ENCODE data around the gene ASB18. TPM values are rescaled to one million over a fixed set of nuclear protein-coding genes. Genes with fewer than 3 reads are reported as not detected.
A peak's percentile ranks its signal among the peaks of the same experiment; 100 is the strongest.

Gene ASB18
- total RNA-seq, 2 donors from 2014 or later: not detected

GRCh38 chr2:236164925-236165841 is 99.0 kb downstream of the ASB18 start:
- H3K27me3 Mint-ChIP-seq (ENCODE audit: low read depth): peaks cover 56% of the 10 kb centered on the region
- H3K27ac Mint-ChIP-seq: peak overlapping the region; percentile 89
- H3K36me3 Mint-ChIP-seq (ENCODE audit: insufficient read depth in 2 of 2): peaks cover 0 to 2% of the 10 kb centered on the region in 2 donors
- peaks cover 10% of the 10 kb centered on the region for H3K4me1 Mint-ChIP-seq (ENCODE audit: low read depth)
- no peak for DNase-seq
- ATAC-seq (replicated peaks in 1 of 2): no peak
- peak overlapping the region; percentile 32 to 57 for H3K4me3 Mint-ChIP-seq
- H3K9me3 Mint-ChIP-seq: no peaks in the 10 kb centered on the region

DNA sequence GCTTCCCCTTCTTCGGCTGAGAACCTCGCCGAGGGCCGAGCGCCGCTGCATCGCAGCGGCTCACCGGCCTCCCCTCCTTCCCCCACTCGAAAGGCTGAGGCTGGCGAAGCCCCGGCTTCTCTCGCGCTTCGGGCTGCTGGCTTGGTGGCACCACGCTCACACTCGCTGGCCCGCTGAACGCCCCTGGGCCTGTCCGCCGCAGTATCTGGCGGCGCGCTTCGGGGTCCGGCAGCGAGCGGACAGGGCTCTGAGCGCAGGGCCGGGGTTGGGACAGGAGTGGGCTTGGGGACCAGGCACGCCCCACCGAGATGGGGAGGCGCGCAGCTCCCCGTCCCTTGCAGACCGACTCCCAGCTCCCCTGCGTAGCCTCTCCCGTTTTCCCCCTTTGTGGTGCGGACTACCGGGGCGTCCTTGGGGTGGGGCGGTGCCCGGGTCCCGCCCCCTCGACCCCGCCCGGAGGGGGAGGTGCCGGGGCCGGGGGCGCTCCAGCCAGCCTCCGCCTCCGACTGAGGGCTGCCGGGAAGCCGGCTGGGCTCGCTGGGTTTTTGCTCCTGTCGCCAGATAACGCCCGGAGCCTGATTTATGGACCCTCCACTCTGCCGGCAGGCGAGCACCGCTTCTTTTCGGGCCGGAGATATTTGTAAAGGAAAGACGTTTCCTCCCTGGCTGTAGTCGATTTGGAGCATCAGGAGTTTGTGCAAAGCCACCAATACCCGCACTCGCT is 99.8 kb downstream of the ASB18 start:
- ATAC-seq (replicated peaks in 1 of 2) (no peak), DNase-seq (no peak)
- H3K4me1 Mint-ChIP-seq (ENCODE audit: low read depth): peaks cover 10% of the 10 kb centered on the region
- no peaks in the 10 kb centered on the region for H3K9me3 Mint-ChIP-seq
- peaks cover 49% of the 10 kb centered on the region for H3K27me3 Mint-ChIP-seq (ENCODE audit: low read depth)
- peaks cover 0 to 2% of the 10 kb centered on the region in 2 donors for H3K36me3 Mint-ChIP-seq (ENCODE audit: insufficient read depth in 2 of 2)
- no peak overlapping the region for H3K27ac Mint-ChIP-seq
- H3K4me3 Mint-ChIP-seq: peak overlapping the region; percentile 32 to 57

- H3K4me1 Mint-ChIP-seq (ENCODE audit: low read depth): peaks cover 10% of the 10 kb centered on the region
- peaks cover 0 to 2% of the 10 kb centered on the region in 2 donors for H3K36me3 Mint-ChIP-seq (ENCODE audit: insufficient read depth in 2 of 2)
- no peak overlapping the region for H3K27ac Mint-ChIP-seq
- ATAC-seq (replicated peaks in 1 of 2) (no peak), DNase-seq (no peak)
- peaks cover 49% of the 10 kb centered on the region for H3K27me3 Mint-ChIP-seq (ENCODE audit: low read depth)
- H3K9me3 Mint-ChIP-seq: no peaks in the 10 kb centered on the region
- no peak overlapping the region for H3K4me3 Mint-ChIP-seq
Observed at GRCh38 chr2:236163471-236164200, 100.6 kb downstream of the ASB18 start.

- ATAC-seq (replicated peaks in 1 of 2): no peak
- H3K27ac Mint-ChIP-seq: no peak overlapping the region
- no peak for DNase-seq
- H3K9me3 Mint-ChIP-seq: no peaks in the 10 kb centered on the region
- peaks cover 10% of the 10 kb centered on the region for H3K4me1 Mint-ChIP-seq (ENCODE audit: low read depth)
- no peak overlapping the region for H3K4me3 Mint-ChIP-seq
- H3K36me3 Mint-ChIP-seq (ENCODE audit: insufficient read depth in 2 of 2): peaks cover 0 to 2% of the 10 kb centered on the region in 2 donors
- H3K27me3 Mint-ChIP-seq (ENCODE audit: low read depth): peaks cover 56% of the 10 kb centered on the region
Observed at GRCh38 chr2:236162882-236163470, 101.2 kb downstream of the ASB18 start.

DNA sequence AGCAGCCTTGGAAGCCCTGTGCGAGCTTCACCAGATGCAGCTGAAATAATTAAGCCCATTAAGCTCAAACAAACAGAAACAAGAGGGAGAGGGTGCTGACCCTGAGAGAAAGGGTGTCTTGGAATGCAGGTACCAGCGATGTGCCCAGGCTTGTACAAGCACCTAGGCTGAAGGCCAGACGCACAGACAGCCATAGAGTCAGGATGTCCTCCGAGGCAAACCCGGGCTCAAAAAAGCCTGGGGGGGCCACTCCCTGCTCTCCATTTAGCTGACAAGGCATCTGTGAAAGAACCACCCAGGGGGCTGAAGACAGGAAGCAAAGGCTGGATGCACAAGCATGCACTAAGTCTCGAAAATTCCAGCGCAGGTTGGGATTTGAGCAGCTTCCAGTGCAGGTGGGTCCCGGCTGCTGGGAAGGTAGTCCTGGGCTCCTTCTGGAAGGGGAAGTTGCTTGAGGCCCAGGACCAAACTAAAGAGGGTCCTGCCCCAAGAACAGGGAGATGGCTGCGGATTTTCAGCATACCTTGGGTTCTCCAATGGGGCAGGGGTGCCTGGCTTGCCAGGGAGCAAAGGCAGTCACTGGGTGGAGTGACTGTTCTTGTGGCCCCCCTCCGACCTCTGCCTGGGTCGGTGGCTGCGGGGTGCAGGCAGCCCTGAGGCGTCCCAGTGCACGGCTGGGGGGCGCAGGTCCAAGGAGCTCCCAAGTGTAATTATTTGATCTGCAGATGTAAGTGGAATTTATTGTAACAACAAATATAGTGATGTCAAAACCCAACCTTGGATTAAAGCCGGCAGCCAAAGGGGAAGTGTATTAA is 102.0 kb downstream of the ASB18 start:
- H3K27me3 Mint-ChIP-seq (ENCODE audit: low read depth): peaks cover 63% of the 10 kb centered on the region
- peaks cover 10% of the 10 kb centered on the region for H3K4me1 Mint-ChIP-seq (ENCODE audit: low read depth)
- H3K9me3 Mint-ChIP-seq: no peaks in the 10 kb centered on the region
- no peak for ATAC-seq (replicated peaks in 1 of 2)
- H3K36me3 Mint-ChIP-seq (ENCODE audit: insufficient read depth in 2 of 2): peaks cover 0 to 2% of the 10 kb centered on the region in 2 donors
- H3K4me3 Mint-ChIP-seq: no peak overlapping the region
- H3K27ac Mint-ChIP-seq: no peak overlapping the region
- no peak for DNase-seq

DNA sequence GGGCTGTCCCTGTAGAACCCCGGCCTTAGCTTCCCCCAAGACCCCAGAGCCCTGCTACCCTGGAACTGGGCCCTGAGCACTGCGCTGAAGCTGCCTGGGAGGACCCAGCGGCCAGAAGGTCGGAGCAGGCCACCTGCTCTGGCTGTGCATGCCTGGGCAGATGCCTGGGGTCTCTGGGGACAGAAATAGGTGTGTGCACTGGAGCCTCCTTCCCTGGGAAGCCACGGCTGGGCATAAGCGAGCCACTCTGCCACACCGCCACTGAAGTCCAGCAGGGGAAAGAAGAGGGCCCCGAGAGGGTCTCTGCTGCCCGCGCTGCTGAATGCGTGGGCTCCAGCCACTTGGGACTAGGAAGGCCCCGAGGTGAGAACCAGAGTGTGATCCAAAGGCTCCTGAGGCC is 102.7 kb downstream of the ASB18 start:
- no peak for ATAC-seq (replicated peaks in 1 of 2)
- Mint-ChIP-seq H3K36me3 (ENCODE audit: insufficient read depth in 2 of 2) (no peaks in the 10 kb centered on the region), H3K9me3 (no peaks in the 10 kb centered on the region), H3K27ac (no peak overlapping the region), H3K4me3 (no peak overlapping the region), H3K4me1 (ENCODE audit: low read depth) (peaks cover 6% of the 10 kb centered on the region), H3K27me3 (ENCODE audit: low read depth) (peaks cover 59% of the 10 kb centered on the region)
- no peak for DNase-seq

GRCh38 chr2:236161082-236161462 is 103.1 kb downstream of the ASB18 start:
- Mint-ChIP-seq H3K36me3 (ENCODE audit: insufficient read depth in 2 of 2) (no peaks in the 10 kb centered on the region), H3K4me3 (no peak overlapping the region), H3K4me1 (ENCODE audit: low read depth) (peaks cover under 1% of the 10 kb centered on the region), H3K27me3 (ENCODE audit: low read depth) (peaks cover 54% of the 10 kb centered on the region), H3K27ac (no peak overlapping the region), H3K9me3 (no peaks in the 10 kb centered on the region)
- DNase-seq (no peak), ATAC-seq (replicated peaks in 1 of 2) (no peak)

- DNase-seq: no peak
- Mint-ChIP-seq H3K4me1 (ENCODE audit: low read depth) (no peaks in the 10 kb centered on the region), H3K36me3 (ENCODE audit: insufficient read depth in 2 of 2) (no peaks in the 10 kb centered on the region), H3K27ac (no peak overlapping the region), H3K9me3 (no peaks in the 10 kb centered on the region), H3K27me3 (ENCODE audit: low read depth) (peaks cover 49% of the 10 kb centered on the region), H3K4me3 (no peak overlapping the region)
- no peak for ATAC-seq (replicated peaks in 1 of 2)
Observed at GRCh38 chr2:236160366-236161081, 103.7 kb downstream of the ASB18 start.

DNA sequence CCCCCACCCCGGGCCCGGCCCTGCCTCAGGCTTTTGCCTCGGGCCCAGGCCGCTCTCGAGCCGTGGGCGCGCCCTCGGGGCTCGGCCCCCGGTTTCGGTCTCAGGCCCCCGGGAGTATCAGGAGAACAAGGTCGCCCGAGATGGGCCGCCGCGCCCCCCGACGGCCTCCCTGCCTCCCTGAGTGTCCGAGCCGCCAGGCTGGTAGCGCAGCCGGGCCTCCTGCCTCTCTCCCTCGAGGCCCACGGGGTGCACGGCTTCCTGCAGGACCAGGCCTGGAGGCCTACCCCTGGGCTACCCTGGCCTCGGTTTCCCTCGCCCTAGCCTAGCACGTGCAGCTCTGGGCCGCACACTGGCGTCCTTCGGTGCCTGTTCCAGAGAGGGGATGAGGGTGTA is 104.4 kb downstream of the ASB18 start:
- no peaks in the 10 kb centered on the region for H3K36me3 Mint-ChIP-seq (ENCODE audit: insufficient read depth in 2 of 2)
- ATAC-seq (replicated peaks in 1 of 2) (no peak), DNase-seq (no peak)
- no peak overlapping the region for H3K4me3 Mint-ChIP-seq
- no peak overlapping the region for H3K27ac Mint-ChIP-seq
- no peaks in the 10 kb centered on the region for H3K4me1 Mint-ChIP-seq (ENCODE audit: low read depth)
- peaks cover 43% of the 10 kb centered on the region for H3K27me3 Mint-ChIP-seq (ENCODE audit: low read depth)
- no peaks in the 10 kb centered on the region for H3K9me3 Mint-ChIP-seq

- Mint-ChIP-seq H3K36me3 (ENCODE audit: insufficient read depth in 2 of 2) (peaks cover 0 to 1% of the 10 kb centered on the region in 2 donors), H3K4me3 (no peak overlapping the region), H3K27ac (no peak overlapping the region), H3K9me3 (peaks cover 2% of the 10 kb centered on the region in 2 donors), H3K4me1 (ENCODE audit: low read depth) (no peaks in the 10 kb centered on the region), H3K27me3 (ENCODE audit: low read depth) (peaks cover 41% of the 10 kb centered on the region)
- DNase-seq (no peak), ATAC-seq (replicated peaks in 1 of 2) (no peak)
Observed at GRCh38 chr2:236158969-236159777, 105.0 kb downstream of the ASB18 start.

DNA sequence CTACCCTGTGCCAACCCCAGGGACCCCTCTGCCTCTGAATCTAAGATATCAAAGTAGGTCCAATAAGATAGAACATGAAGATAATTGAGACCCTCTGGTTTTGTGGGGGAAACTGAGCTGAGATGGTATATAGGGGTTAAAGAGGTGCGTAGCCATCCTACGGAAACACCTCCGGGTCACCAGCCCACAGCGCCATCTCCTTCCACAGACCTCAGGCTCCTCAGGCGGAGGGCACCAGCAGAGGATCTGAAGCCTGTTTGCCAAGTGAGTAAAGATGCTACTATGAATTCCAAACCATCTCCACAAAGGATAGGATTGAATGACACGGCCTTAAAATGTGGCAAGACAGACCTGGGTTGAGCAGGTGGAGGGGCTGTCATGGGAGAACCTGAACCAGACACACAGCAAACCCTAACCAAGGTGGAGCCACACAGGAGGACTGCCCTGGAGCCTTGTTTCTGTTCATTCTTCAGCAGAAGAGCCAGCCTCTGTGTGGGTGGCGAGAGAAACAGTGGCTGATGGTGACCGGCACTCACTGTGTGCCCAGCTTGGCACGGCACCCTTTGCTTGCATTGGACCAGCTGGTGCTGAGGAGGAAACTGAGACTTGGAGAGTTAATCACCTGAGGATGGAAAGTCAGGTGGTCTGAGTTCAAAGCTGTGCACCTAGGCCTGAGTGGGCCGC is 106.2 kb downstream of the ASB18 start:
- ATAC-seq (replicated peaks in 1 of 2): no peak
- Mint-ChIP-seq H3K36me3 (ENCODE audit: insufficient read depth in 2 of 2) (peaks cover 3 to 4% of the 10 kb centered on the region in 2 donors), H3K4me1 (ENCODE audit: low read depth) (no peaks in the 10 kb centered on the region), H3K27ac (no peak overlapping the region), H3K4me3 (no peak overlapping the region), H3K9me3 (peaks cover 4 to 5% of the 10 kb centered on the region in 2 donors), H3K27me3 (ENCODE audit: low read depth) (peaks cover 41% of the 10 kb centered on the region)
- DNase-seq: no peak
